H1 (cell line): ENCODE results near the gene KRTAP5-1. TPM values are rescaled to one million over a fixed set of nuclear protein-coding genes. Genes with fewer than 3 reads are reported as not detected.
"Not testable (repeated sequence)": the region's sequence is repeated elsewhere in the genome, so short reads cannot be mapped to it uniquely, and the experiment has no call there.

Experiments
- CTCF ChIA-PET: fragments of 300-600 bp; sonication (Branson Sonifier 250); formaldehyde crosslinking; loops from one replicate; lab custom pipeline; 2021; ENCODE audit not compliant: partially characterized antibody; lab: Charles Lee
- POLR2A ChIA-PET: fragments of 300-600 bp; sonication (Branson Sonifier 250); formaldehyde crosslinking; loops from one replicate; lab custom pipeline; 2021; ENCODE audit warnings: inconsistent platforms; ENCODE audit not compliant: partially characterized antibody; lab: Charles Lee
- DNase-seq, 2 experiments: peaks; one replicate each; pipeline versions ENCODE4 v3.0.0 to v3.0.0-alpha.2; 2010 to 2022; ENCODE audit warnings: low spot score in 2 of 2, low read depth in 1 of 2, mixed read lengths in 1 of 2
- FAIRE-seq: peaks from 2 replicates; lab custom pipeline; 2011; peaks lifted over from hg19 to GRCh38; lab: Jason Lieb, UNC
- H2AFZ ChIP-seq: 2 replicates; pipeline ENCODE4 v1.8.1; 2012; ENCODE audit warnings: low read length, inconsistent platforms
- H2AK5ac ChIP-seq: 2 replicates; pipeline ENCODE4 v1.6.1; 2013; ENCODE audit warnings: low read depth, low read length
- H2BK120ac ChIP-seq: replicated peaks from 2 replicates; pipeline ENCODE3; 2013; ENCODE audit warnings: low read depth, low read length, inconsistent platforms
- H2BK12ac ChIP-seq: 2 replicates; pipeline ENCODE4 v1.6.1; 2013; ENCODE audit warnings: low read depth, low read length
- H2BK15ac ChIP-seq: 2 replicates; pipeline ENCODE4 v1.6.1; 2013; ENCODE audit warnings: low read length
- H2BK20ac ChIP-seq: 2 replicates; pipeline ENCODE4 v1.6.1; 2013; ENCODE audit warnings: low read length
- H2BK5ac ChIP-seq: 2 replicates; pipeline ENCODE4 v1.6.1; 2013; ENCODE audit warnings: low read depth, low read length
- H3K14ac ChIP-seq: 2 replicates; pipeline ENCODE4 v1.6.1; 2013; ENCODE audit warnings: inconsistent platforms; ENCODE audit not compliant: insufficient read length
- H3K18ac ChIP-seq: 2 replicates; pipeline ENCODE4 v1.6.1; 2013; ENCODE audit warnings: low read length; ENCODE audit errors: extremely low read depth
- H3K23ac ChIP-seq: 2 replicates; pipeline ENCODE4 v1.6.1; 2013; ENCODE audit warnings: inconsistent platforms; ENCODE audit not compliant: insufficient read length
- H3K23me2 ChIP-seq: 2 replicates; pipeline ENCODE4 v1.6.1; 2013; ENCODE audit warnings: low read depth, low read length
- H3K27ac ChIP-seq: 2 replicates; pipeline ENCODE4 v1.6.1; 2011; ENCODE audit warnings: low read depth, low read length, inconsistent platforms
- H3K27me3 ChIP-seq, 4 experiments: replicated peaks in 1 of 4; 1 replicate in 1 of 4; 2 replicates in 3 of 4; pipeline versions ENCODE4 v1.6.1 to v1.8.1; 2011 to 2013; ENCODE audit warnings: low read length in 3 of 4, mild to moderate bottlenecking in 3 of 4, inconsistent platforms in 2 of 4, mixed read lengths in 2 of 4, moderate library complexity in 1 of 4; ENCODE audit not compliant: control insufficient read depth in 3 of 4, insufficient read depth in 3 of 4; ENCODE audit errors: extremely low read depth in 1 of 4
- H3K36me3 ChIP-seq, 4 experiments: 2 replicates each; pipeline versions ENCODE4 v1.6.1 to v1.8.1; 2011 to 2013; ENCODE audit warnings: mild to moderate bottlenecking in 4 of 4, low read length in 3 of 4, moderate library complexity in 2 of 4, control low read depth in 1 of 4, inconsistent platforms in 1 of 4; ENCODE audit not compliant: insufficient read depth in 4 of 4, control insufficient read depth in 2 of 4
- H3K4ac ChIP-seq: replicated peaks from 2 replicates; pipeline ENCODE3; 2013; ENCODE audit warnings: low read length, low read depth, mixed read lengths, inconsistent platforms; ENCODE audit not compliant: insufficient read length
- H3K4me1 ChIP-seq, 4 experiments: replicated peaks in 1 of 4; 1 replicate in 1 of 4; 2 replicates in 3 of 4; pipeline versions ENCODE4 v1.6.1 to v1.8.1; 2011 to 2013; ENCODE audit warnings: low read length in 3 of 4, inconsistent platforms in 2 of 4, mixed read lengths in 1 of 4; ENCODE audit not compliant: insufficient read depth in 4 of 4, control insufficient read depth in 3 of 4
- H3K4me2 ChIP-seq, 2 experiments: 2 replicates each; pipeline versions ENCODE4 v1.6.1 to v1.8.1; 2011 to 2013; ENCODE audit warnings: low read depth in 2 of 2, low read length in 2 of 2, control low read depth in 1 of 2, inconsistent platforms in 1 of 2, mild to moderate bottlenecking in 1 of 2; ENCODE audit not compliant: insufficient read depth in 1 of 2
- H3K4me3 ChIP-seq, 4 experiments: fragments of 200-600, 300-600 bp in 1 of 4; sonication (generic), shearing (Covaris generic), sonication (Bioruptor Twin) in 1 of 4; 2 replicates each; pipeline versions ENCODE4 v1.5.1 to v1.8.1; 2011 to 2016; ENCODE audit warnings: low read length in 4 of 4, low read depth in 3 of 4, control low read depth in 2 of 4, inconsistent platforms in 2 of 4, mild to moderate bottlenecking in 2 of 4, mixed read lengths in 1 of 4, moderate library complexity in 1 of 4; ENCODE audit not compliant: insufficient read depth in 2 of 4; ENCODE audit errors: extremely low read depth in 1 of 4
- H3K56ac ChIP-seq: replicated peaks from 2 replicates; pipeline ENCODE3; 2013; ENCODE audit warnings: low read depth, mild to moderate bottlenecking, mixed read lengths, low read length, inconsistent platforms; ENCODE audit not compliant: insufficient read length
- H3K79me1 ChIP-seq: 2 replicates; pipeline ENCODE4 v1.6.1; 2013; ENCODE audit warnings: low read depth, low read length, control low read depth
- H3K79me2 ChIP-seq, 2 experiments: 2 replicates each; pipeline versions ENCODE4 v1.6.1 to v1.8.1; 2012 to 2013; ENCODE audit warnings: low read length in 2 of 2, mild to moderate bottlenecking in 2 of 2, inconsistent platforms in 1 of 2; ENCODE audit not compliant: insufficient read depth in 2 of 2, control insufficient read depth in 1 of 2
- H3K9ac ChIP-seq, 4 experiments: replicated peaks in 1 of 4; 1 replicate in 1 of 4; 2 replicates in 3 of 4; pipeline versions ENCODE4 v1.6.1 to v1.8.1; 2011 to 2013; ENCODE audit warnings: low read depth in 3 of 4, low read length in 3 of 4, control low read depth in 2 of 4, mild to moderate bottlenecking in 2 of 4, moderate library complexity in 2 of 4, inconsistent platforms in 1 of 4; ENCODE audit errors: extremely low read depth in 1 of 4
- H3K9me3 ChIP-seq, 2 experiments: 2 replicates each; pipeline versions ENCODE4 v1.6.1 to v1.8.1; 2012 to 2013; ENCODE audit warnings: mild to moderate bottlenecking in 2 of 2, moderate library complexity in 2 of 2, control low read depth in 1 of 2, inconsistent platforms in 1 of 2, low read depth in 1 of 2, low read length in 1 of 2, mixed read lengths in 1 of 2; ENCODE audit not compliant: insufficient read depth in 2 of 2
- H4K20me1 ChIP-seq, 2 experiments: replicated peaks in 1 of 2; 2 replicates each; pipeline versions ENCODE3 to v1.8.1; 2011 to 2013; ENCODE audit warnings: inconsistent platforms in 2 of 2, low read length in 2 of 2, mild to moderate bottlenecking in 1 of 2; ENCODE audit not compliant: insufficient read depth in 2 of 2, control insufficient read depth in 1 of 2
- H4K5ac ChIP-seq: 2 replicates; pipeline ENCODE4 v1.6.1; 2013; ENCODE audit warnings: low read length, low read depth, mixed read lengths, inconsistent platforms; ENCODE audit not compliant: insufficient read length
- H4K8ac ChIP-seq: 2 replicates; pipeline ENCODE4 v1.8.0; 2013; ENCODE audit warnings: mild to moderate bottlenecking, moderate library complexity, low read length, inconsistent platforms; ENCODE audit not compliant: insufficient read depth; ENCODE audit errors: extremely low read depth
- H4K91ac ChIP-seq: replicated peaks from 2 replicates; pipeline ENCODE3; 2013; ENCODE audit warnings: low read length, mixed read lengths, inconsistent platforms; ENCODE audit not compliant: insufficient read length
- E2F6 ChIP-seq: IDR thresholded peaks from 2 replicates; pipeline ENCODE4 v1.6.1; 2012; ENCODE audit warnings: inconsistent platforms
- WGBS, 2 experiments: shearing (Covaris generic) in 1 of 2; methylation state at CpG; one replicate each; pipeline versions ENCODE4 v1.1.6 to v1.1.7; 2013 to 2015; ENCODE audit warnings: low lambda C conversion rate in 2 of 2, mixed read lengths in 2 of 2, inconsistent platforms in 1 of 2, low coverage in 1 of 2, missing lambda C conversion rate in 1 of 2; ENCODE audit not compliant: insufficient replicate concordance in 2 of 2, insufficient coverage in 1 of 2, insufficient read length in 1 of 2; ENCODE audit errors: extremely low coverage in 1 of 2, missing lambda C conversion rate in 1 of 2; 5-methylcytosine and 5-hydroxymethylcytosine counted together
- polyA plus RNA-seq, 7 experiments: library from polyadenylated mRNA; depleted of rRNA in 3 of 7; stranded (reverse) in 5 of 7; unstranded in 2 of 7; fragments of >200 nt in 5 of 7; fragments of 200-250 nt in 2 of 7; gene quantifications; 1 replicate in 5 of 7; 2 replicates in 1 of 7; 4 replicates in 1 of 7; pipeline versions ENCODE4 v1.2.1 to v1.2.3, GENCODE V29; 2011 to 2013; ENCODE audit warnings: missing spikeins in 2 of 7, mixed read lengths in 2 of 7
- total RNA-seq: library from RNA; stranded (reverse); fragmentation: NEBNext Ultra II Directional; extraction: Animal tissue kit (Norgen Biotek cat#: 25700); gene quantifications from 2 replicates; pipeline ENCODE4 v1.2.1, GENCODE V29; 2021

KRTAP5-1 gene
- total and polyA plus RNA-seq, 2 of the 8 experiments (the other 6 are each of a cell fraction or from before 2014, with no cell fraction given), result not detected

GRCh38 chr11:1596576-1597121, 11.6 kb upstream of the KRTAP5-1 start:
- H3K27ac ChIP-seq, H3K9me3 ChIP-seq, H3K23ac ChIP-seq, DNase-seq, H4K8ac ChIP-seq, H3K79me1 ChIP-seq, H3K79me2 ChIP-seq, FAIRE-seq, H4K20me1 ChIP-seq, H3K27me3 ChIP-seq, H2AK5ac ChIP-seq, H3K23me2 ChIP-seq, H4K91ac ChIP-seq, H3K36me3 ChIP-seq, H2BK20ac ChIP-seq, H3K14ac ChIP-seq, H3K9ac ChIP-seq, H3K56ac ChIP-seq, H3K4ac ChIP-seq, H2BK120ac ChIP-seq: not testable (repeated sequence)
- peak overlapping the region; percentile 71; the same call in 1 of the 2 replicates for H3K18ac ChIP-seq
- peaks cover 2 to 13% (median 5%) of the 10 kb centered on the region in 4 experiments for H3K4me1 ChIP-seq
- H3K4me2 ChIP-seq, result peak overlapping the region; percentile 37 to 59
- H2AFZ ChIP-seq, result peak overlapping the region; percentile 93
- POLR2A ChIA-PET, result interaction anchor here (1.1 to 1.4 kb wide), 2 partner anchors 22 to 32 kb away, joined by 3 to 6 read pairs; no protein-coding TSS in a partner anchor
- peak overlapping the region; percentile 96; the same call in 1 of the 2 replicates for H2BK12ac ChIP-seq
- CTCF ChIA-PET, result interaction anchor here (1.3 to 7.7 kb wide), 14 partner anchors 13 to 91 kb away, joined by 3 to 95 read pairs (median 10); partner anchors contain the start of gene KRTAP5-5
- 0 out of 8 replicates have a peak overlapping the region, but pooled peaks of 1 of the 4 experiments have one; percentile 10 for H3K4me3 ChIP-seq
- H2BK5ac ChIP-seq, result peak overlapping the region; percentile 44; the same call in 1 of the 2 replicates
- WGBS, 2 experiments, result 31% methylated on average over 19 of the region's 19 CpGs; no CpG with 5 or more reads in 1 of the 2 experiments
- TF ChIP-seq E2F6, result peak; percentile 46; the same call in 1 of the 2 replicates
- H4K5ac ChIP-seq, result peak overlapping the region; percentile 47
- H2BK15ac ChIP-seq, result peak overlapping the region; percentile 40; the same call in 1 of the 2 replicates
